Measurements from ENCODE around the gene ARPC1A.
"Not testable (repeated sequence)": the region's sequence is repeated elsewhere in the genome, so short reads cannot be mapped to it uniquely, and the experiment has no call there.

Gene ARPC1A

DNA sequence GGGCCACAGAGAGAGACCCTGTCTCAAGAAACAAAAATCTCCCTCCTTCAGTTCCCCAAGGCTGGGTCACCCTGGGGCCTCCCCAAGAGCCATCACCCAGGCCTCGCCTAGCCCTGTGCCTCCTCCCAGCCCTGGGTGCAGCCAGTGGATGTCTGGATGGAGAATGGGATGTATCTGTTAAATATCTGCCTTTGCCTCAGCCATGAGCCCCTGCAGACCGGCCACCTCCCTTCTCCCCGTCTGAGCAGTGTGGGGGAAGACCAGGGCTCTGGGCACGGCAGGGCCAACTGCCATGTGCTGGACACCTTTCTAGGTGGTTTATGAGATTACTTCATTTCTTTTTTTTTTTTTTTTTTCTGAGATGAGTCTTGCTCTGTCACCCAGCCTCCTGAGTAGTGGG is 58.8 kb downstream of the ARPC1A start:
- no peaks in the 10 kb centered on the region for H3K27me3 ChIP-seq
- peaks cover 42 to 92% (median 87%) of the 10 kb centered on the region in 11 experiments for H4K20me1 ChIP-seq
- H3K9ac ChIP-seq, result peak overlapping the region in 9 of 11 experiments; percentile 9 to 67 (median 32); a peak in 8 of 22 replicates
- H3K27ac ChIP-seq, result peak overlapping the region in 6 of 11 experiments; percentile 5 to 35 (median 16); a peak in 9 of 22 replicates
- H3K4me3 ChIP-seq, result no peak overlapping the region
- H3K9me3 ChIP-seq (replicated peaks in 1 of 11), result no peaks in the 10 kb centered on the region
- H3K4me1 ChIP-seq, result peaks cover 24 to 72% (median 55%) of the 10 kb centered on the region in 10 experiments
- peaks cover 48 to 89% (median 79%) of the 10 kb centered on the region in 11 experiments for H3K36me3 ChIP-seq
- TF ChIP-seq Cebpa-rat (IDR thresholded peaks at IDR 0.05), result no peak
- H3K4me2 ChIP-seq, result peak overlapping the region in 5 of 11 experiments; percentile 75 to 97 (median 81); a peak in 10 of 22 replicates

DNA sequence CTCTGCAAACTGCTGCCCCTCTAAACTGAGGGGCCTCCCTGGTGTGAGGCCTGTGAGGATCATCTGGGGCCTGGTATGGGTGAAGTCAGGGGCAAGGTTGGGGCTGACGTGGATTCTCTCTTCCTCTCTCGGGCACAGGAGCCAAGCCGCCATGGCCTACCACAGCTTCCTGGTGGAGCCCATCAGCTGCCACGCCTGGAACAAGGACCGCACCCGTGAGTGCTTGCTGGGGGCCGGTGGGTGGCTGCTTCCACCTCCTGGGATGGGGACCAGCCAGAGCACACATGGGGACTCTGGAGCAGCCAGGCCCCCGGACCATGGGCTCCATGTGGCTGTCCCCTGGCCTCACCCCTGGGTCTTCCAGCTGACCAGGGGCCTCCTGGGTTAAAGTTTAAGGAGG is 59.9 kb downstream of the ARPC1A start:
- Histone ChIP-seq H3K4me3 (0 out of 20 replicates have a peak overlapping the region, but pooled peaks of 1 of the 10 experiments have one; percentile 15), H4K20me1 (peaks cover 37 to 100% (median 97%) of the 10 kb centered on the region in 11 experiments), H3K4me1 (peaks cover 14 to 76% (median 47%) of the 10 kb centered on the region in 10 experiments), H3K4me2 (peak overlapping the region in 8 of 11 experiments; percentile 15 to 97 (median 70); a peak in 13 of 22 replicates), H3K9ac (peak overlapping the region in 8 of 11 experiments; percentile 29 to 73 (median 58); a peak in 14 of 22 replicates), H3K9me3 (replicated peaks in 1 of 11) (no peaks in the 10 kb centered on the region), H3K27me3 (no peaks in the 10 kb centered on the region), H3K36me3 (peaks cover 58 to 99% (median 89%) of the 10 kb centered on the region in 11 experiments), H3K27ac (peak overlapping the region in 10 of 11 experiments; percentile 21 to 72 (median 54); a peak in 19 of 22 replicates)
- TF ChIP-seq Cebpa-rat (IDR thresholded peaks at IDR 0.05), result no peak

DNA sequence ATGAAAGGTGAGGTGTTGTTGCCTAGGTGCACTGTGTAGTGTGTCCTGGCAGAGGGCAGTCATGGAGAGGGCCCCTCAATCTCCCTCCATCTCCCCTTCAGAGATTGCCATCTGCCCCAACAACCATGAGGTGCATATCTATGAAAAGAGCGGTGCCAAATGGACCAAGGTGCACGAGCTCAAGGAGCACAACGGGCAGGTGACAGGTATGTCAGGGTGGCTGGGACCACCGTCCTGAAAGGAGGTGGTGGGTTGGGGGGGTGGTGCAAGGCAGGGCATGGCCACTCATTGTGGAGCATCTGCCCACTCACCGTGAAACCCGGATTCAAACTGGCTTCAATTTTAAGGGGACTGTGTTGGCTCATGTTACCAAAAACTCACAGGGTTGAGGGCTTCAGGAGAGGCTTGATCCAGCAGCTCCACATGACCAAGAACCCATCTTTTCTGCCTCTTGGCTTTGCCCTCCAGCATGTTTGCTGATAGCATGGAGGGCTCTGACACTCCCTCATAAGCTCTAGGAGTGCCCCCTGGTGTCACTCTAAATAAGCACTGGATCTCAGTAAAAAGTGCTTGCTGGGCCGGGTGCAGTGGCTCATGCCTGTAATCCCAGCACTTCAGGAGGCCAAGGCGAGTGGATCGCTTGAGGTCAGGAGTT is 61.0 kb downstream of the ARPC1A start:
- Histone ChIP-seq H3K27me3 (no peaks in the 10 kb centered on the region), H3K36me3 (peaks cover 65 to 99% (median 92%) of the 10 kb centered on the region in 11 experiments), H3K4me2 (no peak overlapping the region), H3K9me3 (replicated peaks in 1 of 11) (no peaks in the 10 kb centered on the region), H3K27ac (peak overlapping the region in 3 of 11 experiments; percentile 21 to 72 (median 35); a peak in 5 of 22 replicates), H4K20me1 (peaks cover 33 to 100% (median 97%) of the 10 kb centered on the region in 11 experiments), H3K4me3 (no peak overlapping the region), H3K4me1 (peaks cover 2 to 76% (median 42%) of the 10 kb centered on the region in 10 experiments), H3K9ac (0 out of 22 replicates have a peak overlapping the region, but pooled peaks of 2 of the 11 experiments have one; percentile 9 to 18)
- TF ChIP-seq Cebpa-rat (IDR thresholded peaks at IDR 0.05), result no peak

DNA sequence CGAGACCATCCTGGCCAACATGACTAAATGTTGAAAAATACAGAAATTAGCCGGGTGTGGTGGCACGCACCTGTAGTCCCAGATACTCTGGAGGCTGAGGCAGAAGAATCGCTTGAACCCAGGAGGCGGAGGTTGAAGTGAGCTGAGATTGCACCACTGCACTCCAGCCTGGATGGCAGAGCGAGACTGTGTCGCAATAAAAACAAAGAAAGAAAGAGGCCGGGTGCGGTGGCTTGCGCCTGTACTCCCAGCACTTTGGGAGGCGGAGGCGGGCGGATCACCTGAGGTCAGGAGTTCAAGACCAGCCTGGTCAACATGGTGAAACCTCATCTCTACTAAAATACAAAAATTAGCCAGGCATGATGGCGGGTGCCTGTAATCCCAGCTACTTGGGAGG is 61.5 kb downstream of the ARPC1A start:
- not testable (repeated sequence) for H3K4me3 ChIP-seq; H3K27me3 ChIP-seq; H3K9me3 ChIP-seq (replicated peaks in 1 of 11); H3K27ac ChIP-seq; H3K9ac ChIP-seq; H3K4me2 ChIP-seq
- peaks cover 66 to 99% (median 92%) of the 10 kb centered on the region in 11 experiments for H3K36me3 ChIP-seq
- H3K4me1 ChIP-seq, result peaks cover 4 to 76% (median 42%) of the 10 kb centered on the region in 10 experiments
- peak in 2 of 11 experiments; percentile 55 to 63; a peak in 2 of 22 replicates for TF ChIP-seq Cebpa-rat (IDR thresholded peaks at IDR 0.05)
- H4K20me1 ChIP-seq, result peaks cover 35 to 100% (median 97%) of the 10 kb centered on the region in 11 experiments

DNA sequence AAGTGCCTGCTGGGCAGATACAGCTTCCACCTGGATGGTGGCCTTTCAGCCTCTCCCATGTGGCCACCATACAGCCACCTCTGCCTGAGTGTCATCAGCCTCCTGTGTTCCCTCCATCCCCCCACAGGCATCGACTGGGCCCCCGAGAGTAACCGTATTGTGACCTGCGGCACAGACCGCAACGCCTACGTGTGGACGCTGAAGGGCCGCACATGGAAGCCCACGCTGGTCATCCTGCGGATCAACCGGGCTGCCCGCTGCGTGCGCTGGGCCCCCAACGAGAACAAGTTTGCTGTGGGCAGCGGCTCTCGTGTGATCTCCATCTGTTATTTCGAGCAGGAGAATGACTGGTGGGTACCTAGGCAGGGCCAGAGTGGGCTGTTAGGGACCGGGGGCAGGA is 62.2 kb downstream of the ARPC1A start:
- H4K20me1 ChIP-seq, result peaks cover 37 to 100% (median 97%) of the 10 kb centered on the region in 11 experiments
- H3K9ac ChIP-seq, result no peak overlapping the region
- no peak overlapping the region for H3K27ac ChIP-seq
- no peak for TF ChIP-seq Cebpa-rat (IDR thresholded peaks at IDR 0.05)
- no peak overlapping the region for H3K4me2 ChIP-seq
- H3K4me3 ChIP-seq, result no peak overlapping the region
- H3K36me3 ChIP-seq, result peaks cover 66 to 99% (median 90%) of the 10 kb centered on the region in 11 experiments
- no peaks in the 10 kb centered on the region for H3K27me3 ChIP-seq
- H3K9me3 ChIP-seq (replicated peaks in 1 of 11), result no peaks in the 10 kb centered on the region
- H3K4me1 ChIP-seq, result peaks cover 8 to 76% (median 46%) of the 10 kb centered on the region in 10 experiments

DNA sequence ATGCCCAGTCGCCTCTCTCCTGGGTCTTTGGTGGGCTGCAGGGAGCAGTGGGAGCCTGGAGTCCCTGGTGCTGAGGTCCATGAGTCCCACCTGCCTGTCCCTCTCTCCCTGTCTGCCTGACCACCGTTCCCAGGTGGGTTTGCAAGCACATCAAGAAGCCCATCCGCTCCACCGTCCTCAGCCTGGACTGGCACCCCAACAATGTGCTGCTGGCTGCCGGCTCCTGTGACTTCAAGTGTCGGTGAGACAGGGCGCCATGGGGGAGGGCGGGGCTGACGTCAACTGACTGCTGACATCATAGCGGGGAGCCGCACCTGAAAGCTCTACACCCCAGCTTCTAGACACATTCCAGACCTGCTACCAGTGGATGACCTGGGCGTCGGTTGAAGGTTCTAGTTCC is 64.1 kb downstream of the ARPC1A start:
- H3K9ac ChIP-seq, result peak overlapping the region in 1 of 11 experiments; percentile 43; a peak in 1 of 22 replicates
- peaks cover 39 to 100% (median 97%) of the 10 kb centered on the region in 11 experiments for H4K20me1 ChIP-seq
- H3K27me3 ChIP-seq, result no peaks in the 10 kb centered on the region
- no peak for TF ChIP-seq Cebpa-rat (IDR thresholded peaks at IDR 0.05)
- no peak overlapping the region for H3K27ac ChIP-seq
- no peaks in the 10 kb centered on the region for H3K9me3 ChIP-seq (replicated peaks in 1 of 11)
- H3K4me3 ChIP-seq, result no peak overlapping the region
- peaks cover 20 to 70% (median 40%) of the 10 kb centered on the region in 10 experiments for H3K4me1 ChIP-seq
- peaks cover 75 to 98% (median 92%) of the 10 kb centered on the region in 11 experiments for H3K36me3 ChIP-seq
- H3K4me2 ChIP-seq, result peak overlapping the region in 2 of 11 experiments; percentile 88 to 91; a peak in 1 of 22 replicates

DNA sequence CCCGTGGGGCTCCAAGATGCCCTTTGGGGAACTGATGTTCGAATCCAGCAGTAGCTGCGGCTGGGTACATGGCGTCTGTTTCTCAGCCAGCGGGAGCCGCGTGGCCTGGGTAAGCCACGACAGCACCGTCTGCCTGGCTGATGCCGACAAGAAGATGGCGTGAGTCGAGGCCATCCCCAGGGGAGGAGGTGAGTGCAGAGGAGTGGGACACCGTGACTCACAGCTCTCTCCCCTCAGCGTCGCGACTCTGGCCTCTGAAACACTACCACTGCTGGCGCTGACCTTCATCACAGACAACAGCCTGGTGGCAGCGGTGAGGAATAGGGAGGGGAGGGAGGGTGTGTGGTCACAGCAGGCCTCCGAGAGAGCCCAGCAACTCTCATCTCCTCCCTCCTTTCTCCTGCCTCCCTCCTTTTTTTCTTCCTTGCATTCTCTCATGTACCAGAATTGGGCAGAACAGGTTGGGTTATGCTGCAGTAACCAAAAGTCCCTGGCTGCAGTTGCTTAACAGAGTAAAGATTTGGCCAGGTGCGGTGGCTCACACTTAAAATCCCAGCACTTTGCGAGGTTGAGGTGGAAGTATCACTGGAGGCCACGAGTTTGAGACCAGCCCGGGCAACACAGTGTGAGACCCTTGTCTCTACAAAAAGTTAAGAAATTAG is 65.4 kb downstream of the ARPC1A start:
- H3K27ac ChIP-seq, result no peak overlapping the region
- H3K4me2 ChIP-seq, result peak overlapping the region in 6 of 11 experiments; percentile 85 to 98 (median 90); a peak in 9 of 22 replicates
- H3K9ac ChIP-seq, result peak overlapping the region in 2 of 11 experiments; percentile 19 to 43; a peak in 1 of 22 replicates
- H3K4me1 ChIP-seq, result peaks cover 20 to 57% (median 29%) of the 10 kb centered on the region in 10 experiments
- H3K36me3 ChIP-seq, result peaks cover 80 to 100% (median 95%) of the 10 kb centered on the region in 11 experiments
- H3K9me3 ChIP-seq (replicated peaks in 1 of 11), result no peaks in the 10 kb centered on the region
- no peak for TF ChIP-seq Cebpa-rat (IDR thresholded peaks at IDR 0.05)
- peaks cover 44 to 100% (median 99%) of the 10 kb centered on the region in 11 experiments for H4K20me1 ChIP-seq
- no peak overlapping the region for H3K4me3 ChIP-seq
- H3K27me3 ChIP-seq, result no peaks in the 10 kb centered on the region

DNA sequence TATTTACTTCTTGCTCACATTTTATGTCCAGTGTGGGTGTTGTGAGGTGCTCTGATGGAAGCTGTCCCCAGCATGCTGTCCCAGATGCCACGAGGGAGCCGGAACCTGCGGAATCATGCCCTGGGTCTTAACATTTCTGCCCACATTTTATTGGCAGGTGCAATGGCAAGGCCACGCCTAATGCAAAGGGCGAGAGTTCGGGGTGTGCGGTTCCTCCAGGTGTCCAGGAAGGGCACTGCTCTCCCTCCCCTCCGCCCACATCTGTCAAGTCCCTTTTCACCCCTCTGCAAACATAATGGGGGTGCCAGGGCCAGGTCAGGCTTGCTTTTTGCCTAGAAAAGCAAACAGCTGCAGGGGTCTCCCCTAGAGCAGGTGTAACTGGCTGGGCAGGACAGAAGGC is 66.3 kb downstream of the ARPC1A start:
- peak overlapping the region; percentile 38 to 65 (median 54) for H3K4me3 ChIP-seq

More for the DNA sequence above, 66.3 kb downstream of the ARPC1A start:
- Histone ChIP-seq H3K27me3 (no peaks in the 10 kb centered on the region), H3K4me2 (peak overlapping the region; percentile 85 to 98 (median 88)), H3K4me1 (peaks cover 20 to 51% (median 29%) of the 10 kb centered on the region in 10 experiments), H4K20me1 (peaks cover 41 to 100% (median 98%) of the 10 kb centered on the region in 11 experiments), H3K27ac (peak overlapping the region in 2 of 11 experiments; percentile 17 to 25; a peak in 1 of 22 replicates), H3K36me3 (peaks cover 78 to 98% (median 93%) of the 10 kb centered on the region in 11 experiments), H3K9me3 (replicated peaks in 1 of 11) (no peaks in the 10 kb centered on the region), H3K9ac (peak overlapping the region; percentile 4 to 78 (median 60); a peak in 18 of 22 replicates)
- TF ChIP-seq Cebpa-rat (IDR thresholded peaks at IDR 0.05), result no peak

Data from BLaER1 treated with 17β-estradiol and CSF1 and Interleukin-3, amounts not matched to agents 10 nM and 100 nM (cell line).